Activated CD4-positive, CD25-positive, alpha-beta regulatory T cell treated with anti-CD3 and anti-CD28 coated beads, Interleukin-2, amount 50 U/mL, for 72 hours (primary cell): Measurements from ENCODE around the gene PLAAT4.
"Not testable (repeated sequence)": the region's sequence is repeated elsewhere in the genome, so short reads cannot be mapped to it uniquely, and the experiment has no call there.

Experiments used
- DNase-seq: peaks from one replicate; pipeline ENCODE4 v3.0.0; 2021

PLAAT4 gene

GRCh38 chr11:63547061-63547460 lies 10.5 kb downstream of the PLAAT4 start:
- DNase-seq = no peak

GRCh38 chr11:63548178-63548577 lies 11.6 kb downstream of the PLAAT4 start:
- no peak for DNase-seq

DNA sequence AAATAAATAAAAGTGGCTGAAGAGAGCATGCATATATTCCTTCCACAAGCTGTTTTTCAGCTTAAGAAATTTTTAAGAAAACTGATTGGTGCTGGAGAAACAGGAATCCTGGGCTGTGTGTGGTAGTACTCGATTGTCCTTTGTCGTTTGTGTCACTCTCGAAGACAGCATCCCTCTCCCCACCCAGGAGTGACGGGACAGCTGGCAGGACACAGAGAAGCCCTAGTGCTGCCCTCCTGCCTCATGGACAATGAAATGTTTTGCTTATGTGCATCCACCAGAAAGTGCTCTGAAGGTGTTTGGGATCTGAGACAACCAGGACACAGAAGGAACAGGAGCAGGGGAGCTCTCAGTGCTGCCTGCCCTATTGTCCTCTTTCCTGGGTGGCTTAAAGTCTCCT lies 12.8 kb downstream of the PLAAT4 start:
- no peak for DNase-seq

DNA sequence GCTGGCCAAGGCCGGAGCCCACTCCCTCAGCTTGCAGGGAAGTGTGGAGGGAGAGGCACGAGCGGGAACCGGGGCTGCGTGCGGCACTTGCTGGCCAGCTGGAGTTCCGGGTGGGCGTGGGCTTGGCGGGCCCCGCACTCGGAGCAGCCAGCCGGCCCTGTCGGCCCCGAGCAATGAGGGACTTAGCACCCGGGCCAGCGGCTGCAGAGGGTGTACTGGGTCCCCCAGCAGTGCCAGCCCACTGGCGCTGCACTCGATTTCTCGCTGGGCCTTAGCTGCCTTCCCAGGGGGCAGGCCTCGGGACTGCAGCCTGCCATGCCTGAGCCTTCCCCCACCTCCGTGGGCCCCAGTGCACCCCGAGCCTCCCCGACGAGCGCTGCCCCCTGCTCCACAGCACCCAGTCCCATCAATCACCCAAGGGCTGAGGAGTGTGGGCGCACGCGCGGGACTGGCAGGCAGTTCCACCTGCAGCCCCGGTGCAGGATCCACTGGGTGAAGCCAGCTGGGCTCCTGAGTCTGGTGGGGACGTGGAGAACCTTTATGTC lies 13.6 kb downstream of the PLAAT4 start:
- not testable (repeated sequence) for DNase-seq

GRCh38 chr11:63551091-63551888 lies 14.7 kb downstream of the PLAAT4 start:
- DNase-seq = no peak

- no peak for DNase-seq
These were observed 15.3 kb downstream of the PLAAT4 start for GRCh38 chr11:63551889-63552266.

DNA sequence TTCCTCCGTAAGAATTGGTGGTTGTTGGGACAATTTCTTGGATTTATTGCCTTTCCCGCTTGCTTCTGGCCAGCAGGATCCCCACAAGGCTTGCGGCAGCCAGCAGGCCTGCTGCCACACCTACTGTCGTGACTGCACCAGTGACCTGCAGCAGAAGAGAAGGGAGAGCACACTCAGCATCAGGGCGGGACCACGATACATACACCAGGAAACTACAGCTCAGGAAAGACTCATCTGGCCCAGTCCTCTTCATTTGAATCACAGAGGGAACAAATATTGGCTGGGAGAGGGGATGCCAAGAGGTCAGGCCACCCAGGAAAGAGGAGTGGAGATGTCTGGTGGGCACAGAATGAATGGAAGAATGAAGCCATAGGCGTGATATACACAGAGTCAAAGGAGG lies 16.3 kb downstream of the PLAAT4 start:
- DNase-seq = no peak

GRCh38 chr11:63553759-63554158 lies 17.2 kb downstream of the PLAAT4 start:
- no peak for DNase-seq

- no peak for DNase-seq
These were observed 18.2 kb downstream of the PLAAT4 start for GRCh38 chr11:63554877-63555223.

DNA sequence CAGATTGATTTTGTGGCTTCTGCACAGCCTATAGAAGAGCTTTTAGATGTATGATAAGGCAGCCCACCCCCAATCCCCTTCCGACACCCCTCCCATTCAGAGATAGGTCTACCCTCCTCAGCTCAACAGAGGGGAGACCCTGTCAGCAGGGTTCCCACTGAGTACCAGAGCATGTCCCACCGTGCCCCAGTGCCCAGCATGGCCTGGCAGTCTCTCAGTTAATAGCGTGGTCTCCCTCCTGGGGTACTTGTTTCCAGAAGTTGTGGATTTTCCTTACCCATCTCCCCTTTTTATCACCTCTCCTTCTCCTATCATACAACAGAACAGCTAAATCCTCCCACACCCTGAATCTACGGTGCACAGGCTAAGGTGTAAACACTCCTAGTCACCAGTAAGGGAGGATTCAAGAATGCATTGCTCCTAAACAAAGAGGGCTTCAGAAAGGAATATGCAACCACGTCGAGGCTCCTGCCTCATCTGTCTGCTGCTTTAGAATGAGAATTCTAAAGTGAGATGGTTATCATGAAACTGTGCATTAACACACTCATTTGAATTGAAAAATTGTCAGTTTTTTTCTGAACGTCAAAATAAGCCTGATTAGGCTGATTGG lies 19.9 kb downstream of the PLAAT4 start:
- no peak for DNase-seq

- no peak for DNase-seq
These were observed 21.0 kb downstream of the PLAAT4 start for GRCh38 chr11:63557570-63557969.

DNA sequence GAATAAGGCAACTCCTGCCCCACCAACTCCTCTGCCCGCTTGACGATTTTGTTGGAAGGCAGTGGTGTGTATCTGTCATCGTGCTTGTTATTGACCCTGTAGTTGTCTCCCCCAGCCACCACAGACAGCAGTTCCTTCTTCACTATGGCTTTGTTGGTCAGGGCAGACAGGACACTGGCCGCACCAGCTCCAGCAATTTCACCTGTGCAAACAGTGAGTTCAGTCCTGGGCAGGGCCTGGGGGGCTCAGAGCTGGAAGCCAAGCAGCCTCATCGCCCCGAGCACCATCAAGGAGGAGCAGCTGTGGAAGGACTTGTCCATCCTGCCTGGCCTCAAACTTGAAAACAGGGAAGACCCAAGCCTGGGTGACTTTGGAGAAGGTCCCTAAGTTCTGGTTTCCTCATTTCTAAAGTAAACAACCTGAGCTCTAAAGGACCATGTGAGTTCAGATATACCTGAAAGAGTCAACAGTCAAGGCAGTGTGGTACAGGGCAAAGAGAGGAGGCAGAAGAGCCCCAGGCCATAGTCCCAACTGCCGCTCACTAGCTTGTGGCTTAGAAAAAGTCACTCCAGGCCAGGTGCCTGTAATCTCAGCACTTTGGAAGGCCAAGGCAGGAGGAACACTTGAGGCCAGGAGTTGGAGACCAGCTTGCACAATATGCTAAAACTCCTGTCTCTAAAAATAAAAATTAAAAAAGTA lies 22.0 kb downstream of the PLAAT4 start:
- no peak for DNase-seq

DNA sequence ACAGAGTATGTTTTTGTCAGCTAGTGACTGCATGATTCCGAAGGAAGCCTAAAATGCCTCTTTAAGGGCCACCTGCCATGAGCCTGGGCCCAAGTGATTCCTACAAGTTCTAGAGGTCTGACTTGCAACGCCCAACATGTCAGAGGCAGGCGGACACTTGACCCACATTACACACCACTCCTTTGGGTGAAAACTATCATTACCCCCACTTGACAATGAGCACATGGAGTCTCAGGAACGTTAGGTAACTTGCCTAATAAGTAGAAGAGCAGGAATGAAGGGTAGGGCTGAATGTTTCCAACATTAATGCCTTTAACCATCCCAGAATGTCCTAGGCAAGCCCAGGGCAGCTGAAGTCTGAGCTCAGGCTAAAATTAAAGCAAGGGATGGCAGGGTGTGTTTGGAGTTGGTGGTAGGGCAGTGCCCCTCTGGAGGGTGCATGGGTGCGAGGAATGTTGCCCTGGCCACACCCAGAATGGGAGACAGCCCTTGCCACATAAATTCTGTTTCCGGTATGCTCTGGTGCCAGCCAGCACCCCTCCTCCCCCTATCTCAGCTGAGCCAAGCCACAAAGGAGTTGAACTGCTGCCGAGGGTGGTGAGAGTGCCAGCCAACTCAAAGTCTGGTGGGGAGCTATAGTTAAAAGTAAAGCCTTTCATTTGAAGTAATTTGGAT lies 24.0 kb downstream of the PLAAT4 start:
- DNase-seq = no peak

DNA sequence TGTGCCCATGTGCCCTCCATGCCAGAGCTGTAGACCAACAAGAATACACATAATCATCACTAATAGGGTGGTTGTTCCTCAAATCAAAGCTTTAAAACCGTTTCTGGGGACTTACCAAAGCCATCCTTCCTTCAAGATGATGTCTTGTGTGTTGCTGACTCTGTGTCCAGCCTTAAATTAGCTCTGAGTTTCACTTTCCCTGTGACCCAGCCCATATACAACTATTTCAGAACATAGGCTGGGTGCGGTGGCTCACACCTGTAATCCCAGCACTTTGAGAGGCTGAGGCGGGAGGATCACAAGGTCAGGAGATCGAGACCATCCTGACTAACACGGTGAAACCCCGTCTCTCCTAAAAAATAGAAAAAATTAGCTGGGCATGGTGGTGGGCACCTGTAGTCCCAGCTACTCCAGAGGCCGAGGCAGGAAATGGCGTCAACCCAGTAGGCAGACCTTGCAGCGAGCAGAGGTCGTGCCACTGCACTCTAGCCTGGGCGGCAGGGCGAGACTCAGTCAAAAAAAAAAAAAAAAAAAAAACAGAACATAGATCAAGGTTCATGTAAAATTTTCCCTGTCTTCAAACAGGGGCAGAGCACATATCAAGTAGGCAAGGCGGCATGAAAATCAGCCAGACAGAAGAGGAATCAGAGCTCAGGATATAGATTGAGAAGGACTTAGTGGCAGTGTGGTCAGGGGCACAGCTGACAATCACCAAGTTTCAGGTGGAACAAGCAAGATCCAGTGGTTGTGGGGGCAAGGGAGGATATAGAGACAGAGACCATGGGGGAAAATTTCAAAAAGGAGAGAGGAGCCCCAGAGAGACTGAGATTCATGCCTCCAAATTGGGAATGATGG lies 26.8 kb downstream of the PLAAT4 start, which contains the start of gene PLAAT2:
TSS of gene PLAAT2 (minus strand) at position 179 of the 855 bp plus-strand sequence. CDS start at position 124, 55 bp downstream.
- DNase-seq = no peak

DNA sequence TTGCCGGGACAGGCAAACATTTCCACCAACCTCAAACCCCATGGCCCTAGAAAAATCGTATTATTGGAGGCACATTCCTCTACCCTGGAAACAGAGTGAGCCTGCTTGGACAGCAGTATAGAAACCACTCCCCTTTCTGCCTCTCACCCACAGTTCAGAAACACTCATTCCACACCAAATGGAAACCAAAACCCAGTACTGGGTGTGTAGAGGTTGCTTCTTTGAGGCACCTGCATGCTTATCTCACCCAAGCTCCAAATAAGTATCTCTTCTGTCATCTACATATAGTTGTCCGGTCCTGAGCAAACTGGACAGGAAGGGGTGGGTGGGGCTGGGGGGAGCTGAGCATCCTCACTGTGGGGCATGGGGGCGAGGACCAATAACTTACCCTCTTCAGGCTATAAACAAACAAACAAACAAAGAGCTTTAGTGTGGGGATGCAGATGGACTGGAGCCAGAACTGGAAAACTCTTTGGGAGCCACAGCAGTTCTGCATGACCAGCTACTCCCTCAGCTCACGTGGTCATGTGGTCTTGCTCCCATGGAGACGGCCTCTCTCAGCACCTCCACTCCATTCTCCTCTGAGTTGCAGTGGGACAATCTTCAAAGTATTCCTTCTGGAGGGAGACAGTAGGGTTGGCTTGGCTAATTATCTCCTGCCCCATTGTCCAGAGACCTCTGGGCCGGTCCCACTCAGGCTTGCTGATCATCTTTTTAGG lies 27.6 kb downstream of the PLAAT4 start:
- DNase-seq = no peak

- DNase-seq = no peak
These were observed 28.3 kb downstream of the PLAAT4 start for GRCh38 chr11:63564784-63565350.

GRCh38 chr11:63567044-63567840 lies 30.6 kb downstream of the PLAAT4 start:
- peak; percentile 47 for DNase-seq

DNA sequence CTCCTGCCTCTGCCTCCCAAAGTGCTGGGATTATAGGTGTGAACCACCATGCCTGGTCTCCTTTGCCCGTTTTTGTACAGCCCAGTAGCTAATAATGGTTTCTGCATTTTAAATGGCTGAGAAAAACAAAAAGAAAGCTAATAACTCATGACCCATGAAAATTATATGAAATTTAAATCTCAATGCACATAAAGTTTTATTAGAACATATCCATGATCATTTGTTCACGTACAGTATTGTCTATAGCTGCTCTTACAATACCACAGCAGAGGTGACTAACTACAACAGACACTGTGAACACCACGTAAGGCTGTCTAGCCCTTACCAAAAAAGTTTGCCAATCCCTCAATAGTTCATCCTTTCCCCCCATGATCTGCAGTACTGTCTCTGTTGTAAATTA lies 33.0 kb downstream of the PLAAT4 start:
- no peak for DNase-seq

GRCh38 chr11:63572026-63572688 lies 35.5 kb downstream of the PLAAT4 start:
- no peak for DNase-seq
